ENCODE measurements around the gene NCKAP5.

NCKAP5 gene

DNA sequence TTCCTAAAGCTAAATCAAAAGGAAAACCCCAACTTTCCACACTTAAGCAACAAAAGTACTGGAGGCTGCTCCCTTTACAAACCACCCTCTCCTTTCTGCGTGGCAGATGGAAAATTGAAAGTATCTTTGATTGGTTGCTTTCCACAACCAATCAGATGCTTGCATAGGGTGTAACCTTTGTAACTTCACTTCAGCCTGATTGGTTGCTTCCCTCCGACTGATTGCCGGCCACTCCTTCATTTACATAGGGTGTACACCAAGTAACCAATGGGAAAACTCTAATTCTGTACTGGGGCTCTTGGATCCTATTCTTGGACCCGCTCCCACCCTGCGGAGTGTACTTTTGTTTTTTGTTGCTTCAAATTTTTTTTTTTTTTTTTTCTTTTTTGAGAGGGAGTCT lies 297.7 kb downstream of the NCKAP5 start:
- no peak for DNase-seq (ENCODE audit: low read depth)

DNA sequence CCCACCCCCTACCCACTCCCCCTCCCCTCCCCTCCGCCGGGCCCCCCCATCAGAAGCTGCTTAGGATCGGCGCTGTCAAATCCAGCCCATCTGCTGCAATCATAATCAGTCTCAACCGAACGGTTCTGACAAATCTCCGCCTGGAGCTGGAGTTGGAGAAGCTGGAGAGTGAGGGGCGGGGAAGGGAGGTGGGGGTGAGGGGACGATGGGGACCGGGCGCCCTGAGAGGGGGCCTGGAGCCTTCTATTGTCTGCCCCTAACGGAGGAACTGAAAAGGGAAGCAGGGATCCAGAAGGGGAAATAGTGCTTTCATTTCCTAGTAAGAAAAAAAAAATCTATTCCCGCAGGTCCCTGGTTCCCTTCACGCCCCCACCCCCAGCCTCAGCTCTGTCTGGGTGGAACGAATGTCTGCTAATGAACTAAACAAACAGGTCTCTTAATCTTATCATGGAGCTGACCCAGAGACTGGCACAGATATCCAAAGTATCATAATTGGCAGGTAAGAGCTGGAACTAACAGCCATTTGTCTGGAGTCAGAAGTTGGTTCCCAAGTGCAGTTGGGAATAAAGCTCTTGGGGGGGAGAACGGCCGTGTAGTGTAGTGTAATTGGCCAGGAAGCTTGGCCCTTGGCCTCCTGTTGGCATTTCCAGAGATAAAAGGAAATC lies 301.2 kb downstream of the NCKAP5 start:
- no peak for DNase-seq (ENCODE audit: low read depth)
- no peak overlapping the region for H3K4me3 ChIP-seq (ENCODE audit: low read depth, low read length)
- TF ChIP-seq, protein P1, sequence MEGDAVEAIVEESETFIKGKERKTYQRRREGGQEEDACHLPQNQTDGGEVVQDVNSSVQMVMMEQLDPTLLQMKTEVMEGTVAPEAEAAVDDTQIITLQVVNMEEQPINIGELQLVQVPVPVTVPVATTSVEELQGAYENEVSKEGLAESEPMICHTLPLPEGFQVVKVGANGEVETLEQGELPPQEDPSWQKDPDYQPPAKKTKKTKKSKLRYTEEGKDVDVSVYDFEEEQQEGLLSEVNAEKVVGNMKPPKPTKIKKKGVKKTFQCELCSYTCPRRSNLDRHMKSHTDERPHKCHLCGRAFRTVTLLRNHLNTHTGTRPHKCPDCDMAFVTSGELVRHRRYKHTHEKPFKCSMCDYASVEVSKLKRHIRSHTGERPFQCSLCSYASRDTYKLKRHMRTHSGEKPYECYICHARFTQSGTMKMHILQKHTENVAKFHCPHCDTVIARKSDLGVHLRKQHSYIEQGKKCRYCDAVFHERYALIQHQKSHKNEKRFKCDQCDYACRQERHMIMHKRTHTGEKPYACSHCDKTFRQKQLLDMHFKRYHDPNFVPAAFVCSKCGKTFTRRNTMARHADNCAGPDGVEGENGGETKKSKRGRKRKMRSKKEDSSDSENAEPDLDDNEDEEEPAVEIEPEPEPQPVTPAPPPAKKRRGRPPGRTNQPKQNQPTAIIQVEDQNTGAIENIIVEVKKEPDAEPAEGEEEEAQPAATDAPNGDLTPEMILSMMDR (IDR thresholded peaks at IDR 0.05; ENCODE audit: insufficient read depth, low read depth, low read length, missing control alignments), result no peak

More for the DNA sequence above, 297.7 kb downstream of the NCKAP5 start:
- H3K4me3 ChIP-seq (ENCODE audit: low read depth, low read length), result no peak overlapping the region
- TF ChIP-seq, protein P1 (IDR thresholded peaks at IDR 0.05; ENCODE audit: insufficient read depth, low read depth, low read length, missing control alignments), result no peak

DNA sequence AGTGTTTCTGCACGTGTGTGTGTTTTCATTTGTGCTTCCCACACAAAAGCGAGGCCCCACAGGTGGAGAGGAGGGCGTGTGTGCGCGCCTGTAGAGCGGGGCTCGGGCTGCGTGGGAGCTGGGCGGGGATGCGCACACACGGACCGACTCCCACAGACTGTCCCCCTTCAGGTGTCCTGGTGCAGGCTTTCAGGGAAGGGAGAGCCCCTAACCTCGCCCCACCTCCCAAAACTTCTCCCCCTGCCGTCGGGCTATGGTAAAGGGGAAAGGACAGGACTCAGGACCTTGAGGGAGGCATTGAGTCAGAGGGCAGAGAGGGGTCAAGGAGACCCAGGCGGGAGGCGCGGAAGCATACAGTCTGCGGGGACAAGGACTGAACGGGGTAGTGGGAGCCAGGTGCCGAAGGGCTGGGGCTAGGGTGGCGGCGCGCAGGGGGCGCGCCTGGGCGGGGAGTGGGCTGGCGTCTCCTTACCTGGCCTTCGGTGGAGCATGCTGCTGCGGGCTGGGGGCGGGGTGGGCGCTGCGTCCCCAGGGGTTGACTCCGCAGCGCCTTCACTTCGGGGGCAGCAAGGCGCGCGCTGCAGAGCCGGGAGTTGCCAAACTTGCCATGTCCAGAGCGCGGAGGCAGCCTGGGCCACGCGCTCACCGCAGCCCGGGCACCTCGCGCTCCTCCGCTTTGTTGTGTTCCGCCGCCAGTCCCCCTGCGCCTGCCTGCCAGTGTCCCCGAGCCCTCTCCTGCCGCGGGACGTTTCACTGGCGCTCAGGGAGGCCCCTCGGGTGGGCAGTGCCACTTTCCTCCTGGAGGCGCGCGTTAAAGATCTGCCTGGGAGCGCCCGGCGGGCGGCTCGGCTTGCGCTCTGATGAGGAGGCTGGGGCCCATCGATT lies 302.0 kb downstream of the NCKAP5 start:
- DNase-seq (ENCODE audit: low read depth), result no peak
- TF ChIP-seq, protein P1 (IDR thresholded peaks at IDR 0.05; ENCODE audit: insufficient read depth, low read depth, low read length, missing control alignments), result no peak
- H3K4me3 ChIP-seq (ENCODE audit: low read depth, low read length), result no peak overlapping the region

DNA sequence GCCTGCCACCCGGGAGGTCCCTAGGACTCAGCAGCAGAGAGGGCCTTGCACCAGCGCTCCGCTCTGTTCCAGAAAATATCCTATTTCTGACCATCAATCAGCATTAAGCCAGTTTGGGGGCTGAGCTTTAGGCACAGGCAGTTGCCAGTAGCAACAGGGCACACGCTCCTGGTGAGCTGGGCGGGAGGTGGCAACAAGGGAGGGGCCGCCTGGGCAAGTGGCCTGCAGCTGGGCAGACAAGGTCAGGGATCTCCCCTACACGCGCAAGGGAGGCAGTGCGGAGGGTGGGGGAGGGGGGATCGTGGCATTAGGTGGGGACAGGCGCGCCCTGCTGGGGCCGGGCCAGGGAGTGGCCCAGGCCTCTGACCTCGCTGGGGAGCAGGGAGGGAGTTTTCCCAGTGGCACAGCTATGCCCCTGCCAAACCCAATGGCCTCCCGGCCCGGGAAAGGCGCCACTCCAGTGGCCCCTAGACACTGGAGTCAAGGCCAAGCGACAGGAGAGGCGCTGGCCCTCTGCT lies 302.8 kb downstream of the NCKAP5 start:
- DNase-seq (ENCODE audit: low read depth), result no peak
- TF ChIP-seq, protein P1 (IDR thresholded peaks at IDR 0.05; ENCODE audit: insufficient read depth, low read depth, low read length, missing control alignments), result no peak

DNA sequence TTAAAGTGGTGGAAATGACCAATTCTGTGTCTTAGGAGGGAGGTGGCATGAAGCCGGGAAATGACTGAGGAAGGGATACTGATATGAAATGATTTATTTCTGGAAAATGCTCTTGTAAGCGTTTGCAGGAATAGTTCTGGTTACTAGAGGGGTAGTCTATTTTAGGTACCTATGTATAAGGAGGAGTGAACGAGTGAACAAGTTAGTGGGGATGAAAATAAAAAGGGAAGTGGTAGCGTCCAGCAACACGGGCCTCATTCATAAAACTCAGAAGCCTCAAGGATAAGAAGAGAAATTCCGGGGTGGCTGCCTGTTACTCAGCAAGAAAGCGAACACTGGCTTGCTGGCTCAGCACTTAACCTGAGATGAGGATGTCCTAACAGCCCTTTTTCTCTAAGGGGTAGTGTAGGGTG lies 303.3 kb downstream of the NCKAP5 start:
- TF ChIP-seq, protein P1 (IDR thresholded peaks at IDR 0.05; ENCODE audit: insufficient read depth, low read depth, low read length, missing control alignments), result no peak
- H3K4me3 ChIP-seq (ENCODE audit: low read depth, low read length), result no peak overlapping the region
- no peak for DNase-seq (ENCODE audit: low read depth)

More for the DNA sequence above, 302.8 kb downstream of the NCKAP5 start:
- no peak overlapping the region for H3K4me3 ChIP-seq (ENCODE audit: low read depth, low read length)

DNA sequence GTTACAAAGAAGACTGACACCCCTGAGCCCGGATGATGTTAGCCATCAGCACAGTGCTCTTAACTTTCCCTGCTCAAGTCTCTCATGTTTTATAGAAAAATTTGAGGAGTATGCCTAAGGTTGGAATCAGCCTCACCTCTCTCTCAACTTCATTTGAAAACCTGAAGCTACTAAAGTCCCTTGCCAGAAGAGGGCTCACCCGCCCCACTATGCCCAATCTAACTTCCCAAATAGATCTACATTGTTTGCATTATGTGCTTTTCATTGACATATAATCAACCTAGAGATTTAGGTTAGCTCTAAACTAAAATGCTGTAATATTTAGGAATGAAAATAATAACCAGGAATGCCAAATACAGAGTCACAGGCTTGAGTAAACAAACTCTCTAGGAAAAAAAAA lies 305.4 kb downstream of the NCKAP5 start:
- TF ChIP-seq, protein P1 (IDR thresholded peaks at IDR 0.05; ENCODE audit: insufficient read depth, low read depth, low read length, missing control alignments), result no peak
- H3K4me3 ChIP-seq (ENCODE audit: low read depth, low read length), result no peak overlapping the region
- no peak for DNase-seq (ENCODE audit: low read depth)

Data from GM12865 (cell line).